ENCODE data around the gene SLC29A1.

Gene SLC29A1

DNA sequence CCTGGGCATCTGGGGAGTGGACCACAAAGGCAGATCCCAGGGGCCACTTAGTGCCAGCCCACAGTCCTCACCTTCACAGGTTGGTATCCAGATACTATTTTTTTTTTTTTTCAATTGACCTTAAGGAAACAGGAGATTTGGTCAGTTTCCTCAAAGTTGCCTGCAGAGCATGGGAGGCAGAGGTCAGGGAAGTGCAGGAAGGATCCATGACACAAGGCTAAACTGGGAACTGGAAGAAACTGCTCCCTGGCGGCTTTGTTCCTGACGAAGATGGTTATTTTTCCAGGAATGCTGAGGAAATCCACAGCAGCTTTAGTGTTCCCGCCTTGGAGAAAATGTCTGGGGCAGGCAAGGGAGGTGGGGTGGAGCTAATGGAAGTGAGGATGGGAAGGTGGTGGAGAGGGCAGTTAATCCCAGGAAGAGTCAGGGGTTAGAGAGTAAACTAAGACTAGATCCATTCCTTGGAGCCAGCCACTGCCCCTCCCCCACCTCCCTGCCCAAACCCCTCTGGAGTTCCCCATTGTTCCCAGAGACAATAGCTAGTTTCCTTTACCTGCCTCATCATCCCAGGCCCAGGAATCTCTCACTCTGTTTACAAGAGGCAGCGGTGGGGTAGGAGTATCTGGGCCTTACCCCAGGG lies 20.9 kb upstream of the SLC29A1 start:
- no peak for TF ChIP-seq CTCF (IDR thresholded peaks at IDR 0.05; ENCODE audit: low read depth, low read length)
- in situ Hi-C loops (cut with HindIII; ENCODE audit: low sequenced_read_pairs): no loop called here

DNA sequence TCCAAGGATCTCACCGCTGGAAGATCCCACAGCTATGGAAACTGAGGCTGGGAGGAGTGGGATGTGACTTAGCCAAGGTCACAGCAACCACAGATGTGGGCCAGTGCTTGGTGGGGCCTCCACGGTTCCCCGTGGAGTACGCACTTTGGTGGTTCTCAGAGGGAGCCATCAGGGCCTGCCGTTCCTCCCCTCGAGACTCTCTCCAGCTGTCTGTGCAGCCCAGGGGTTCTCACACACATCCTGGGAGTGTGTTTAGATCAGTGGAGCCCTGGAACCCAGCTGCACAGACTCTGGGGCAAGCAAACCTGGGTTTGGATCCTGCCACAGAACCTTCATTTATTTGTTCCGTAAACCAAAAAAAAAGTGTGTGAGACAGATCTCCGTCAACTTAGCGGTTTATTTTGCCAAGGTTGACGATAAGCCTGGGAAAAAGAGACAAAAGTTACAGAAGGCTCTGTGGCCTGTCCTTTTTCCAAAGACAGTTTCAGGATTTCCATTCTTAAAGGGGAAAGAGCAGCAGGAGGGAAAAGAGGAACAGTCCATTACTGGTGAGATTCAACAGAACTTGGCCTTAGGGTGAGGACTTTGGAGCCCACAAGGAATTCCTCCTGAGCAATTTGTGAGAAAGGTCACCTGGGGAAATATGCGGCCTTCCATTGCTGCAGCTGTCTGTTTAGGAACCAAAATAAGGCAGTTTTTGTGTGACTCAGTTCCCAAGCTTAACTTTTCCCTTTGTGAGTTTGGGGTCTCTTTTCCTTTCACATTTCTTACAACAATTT lies 20.2 kb upstream of the SLC29A1 start:
- in situ Hi-C loops (cut with HindIII; ENCODE audit: low sequenced_read_pairs): no loop called here
- DNase-seq (ENCODE audit: low read depth, low spot score): no peak
- TF ChIP-seq CTCF (IDR thresholded peaks at IDR 0.05; ENCODE audit: low read depth, low read length): no peak
- no peak overlapping the region for H3K4me3 ChIP-seq (ENCODE audit: low read depth, low read length)

More for the DNA sequence above, 20.9 kb upstream of the SLC29A1 start:
- no peak for DNase-seq (ENCODE audit: low read depth, low spot score)
- H3K4me3 ChIP-seq (ENCODE audit: low read depth, low read length): no peak overlapping the region

DNA sequence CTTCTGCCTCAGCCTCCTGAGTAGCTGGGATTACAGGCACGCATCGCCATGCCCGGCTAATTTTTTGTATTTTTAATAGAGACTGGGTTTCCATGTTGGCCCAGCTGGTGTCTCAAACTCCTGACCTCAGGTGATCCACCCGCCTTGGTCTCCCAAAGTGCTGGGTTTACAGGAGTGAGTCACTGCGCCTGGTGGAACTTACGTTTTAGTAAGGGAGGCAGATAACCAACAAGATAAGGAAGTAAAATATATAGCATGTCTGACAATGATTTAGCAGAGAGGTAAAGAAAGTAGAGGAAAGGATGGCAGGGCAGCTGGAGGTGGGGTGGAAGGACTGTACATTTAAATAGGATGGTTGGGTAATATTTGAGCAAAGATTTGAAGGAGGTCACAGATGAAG lies 19.4 kb upstream of the SLC29A1 start:
- in situ Hi-C loops (cut with HindIII; ENCODE audit: low sequenced_read_pairs): no loop called here
- no peak for TF ChIP-seq CTCF (IDR thresholded peaks at IDR 0.05; ENCODE audit: low read depth, low read length)
- no peak overlapping the region for H3K4me3 ChIP-seq (ENCODE audit: low read depth, low read length)
- no peak for DNase-seq (ENCODE audit: low read depth, low spot score)

GRCh38 chr6:44207966-44208365 lies 15.4 kb upstream of the SLC29A1 start:
- no peak overlapping the region for H3K4me3 ChIP-seq (ENCODE audit: low read depth, low read length)
- in situ Hi-C loops (cut with HindIII; ENCODE audit: low sequenced_read_pairs): no loop called here
- no peak for TF ChIP-seq CTCF (IDR thresholded peaks at IDR 0.05; ENCODE audit: low read depth, low read length)
- no peak for DNase-seq (ENCODE audit: low read depth, low spot score)

DNA sequence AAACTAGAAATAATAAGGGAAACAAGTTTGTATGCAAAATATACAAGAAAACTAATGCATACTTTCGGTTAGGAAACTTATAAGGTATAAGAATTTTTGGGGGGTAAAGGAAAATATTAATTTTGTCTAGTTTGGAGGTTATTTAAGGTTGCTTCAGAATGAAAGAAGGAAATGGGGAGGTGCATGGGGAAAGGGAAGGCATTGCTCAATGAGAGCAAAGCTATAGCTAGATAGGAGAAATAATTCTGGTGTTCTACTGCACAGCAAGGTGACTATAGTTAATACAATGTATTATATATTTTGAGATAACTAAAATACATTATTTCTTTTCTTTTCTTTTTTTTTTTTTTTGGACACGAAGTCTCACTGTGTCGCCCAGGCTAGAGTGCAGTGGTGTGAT lies 12.1 kb upstream of the SLC29A1 start:
- H3K4me3 ChIP-seq (ENCODE audit: low read depth, low read length): no peak overlapping the region
- in situ Hi-C loops (cut with HindIII; ENCODE audit: low sequenced_read_pairs): no loop called here
- no peak for DNase-seq (ENCODE audit: low read depth, low spot score)
- no peak for TF ChIP-seq CTCF (IDR thresholded peaks at IDR 0.05; ENCODE audit: low read depth, low read length)

GRCh38 chr6:44214307-44214706 lies 9.1 kb upstream of the SLC29A1 start:
- DNase-seq (ENCODE audit: low read depth, low spot score): no peak
- in situ Hi-C loops (cut with HindIII; ENCODE audit: low sequenced_read_pairs): no loop called here
- TF ChIP-seq CTCF (IDR thresholded peaks at IDR 0.05; ENCODE audit: low read depth, low read length): no peak
- H3K4me3 ChIP-seq (ENCODE audit: low read depth, low read length): no peak overlapping the region

All from astrocyte of the spinal cord (primary cell).